SH-SY5Y (cell line): Measurements from ENCODE around the gene RHOF.

Source experiments
- GATA2 ChIP-seq: IDR thresholded peaks from 2 replicates; pipeline ENCODE4 v1.6.1; 2011; ENCODE audit warnings: mild to moderate bottlenecking, low read depth, low read length
- GATA3 ChIP-seq: IDR thresholded peaks from 2 replicates; pipeline ENCODE4 v1.6.1; 2011; ENCODE audit warnings: low read depth, mild to moderate bottlenecking, low read length, moderate library complexity

DNA sequence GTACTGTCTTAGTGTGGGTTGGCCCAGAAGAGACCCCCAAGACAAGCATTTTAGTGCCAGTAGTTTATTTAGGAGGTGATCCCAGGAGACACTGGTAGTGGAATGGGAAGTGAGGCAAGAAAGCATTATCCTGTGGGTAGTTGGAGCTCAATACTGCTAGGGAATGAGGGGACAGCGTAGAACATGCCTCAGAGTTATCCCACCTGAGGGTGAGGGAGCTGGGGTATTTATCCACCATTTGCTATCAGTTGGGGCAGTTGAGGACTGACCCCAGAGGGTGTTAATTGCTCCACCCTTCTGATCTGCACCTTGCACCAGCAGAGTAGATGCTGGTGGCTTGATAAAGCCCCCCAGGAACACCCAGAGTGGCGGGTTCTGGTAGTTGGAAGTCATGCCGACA, 37.9 kb downstream of the RHOF start:
- no peak for TF ChIP-seq GATA2
- no peak for TF ChIP-seq GATA3
